C1 segment of cervical spinal cord (tissue), 14 donors: Measurements from ENCODE around the gene SEZ6L.
A peak's percentile ranks its signal among the peaks of the same experiment; 100 is the strongest.

Experiments used
- DNase-seq, 14 donors: peaks; one replicate each; lab custom pipeline; 2025; lab: John Stamatoyannopoulos, UW

Gene SEZ6L

DNA sequence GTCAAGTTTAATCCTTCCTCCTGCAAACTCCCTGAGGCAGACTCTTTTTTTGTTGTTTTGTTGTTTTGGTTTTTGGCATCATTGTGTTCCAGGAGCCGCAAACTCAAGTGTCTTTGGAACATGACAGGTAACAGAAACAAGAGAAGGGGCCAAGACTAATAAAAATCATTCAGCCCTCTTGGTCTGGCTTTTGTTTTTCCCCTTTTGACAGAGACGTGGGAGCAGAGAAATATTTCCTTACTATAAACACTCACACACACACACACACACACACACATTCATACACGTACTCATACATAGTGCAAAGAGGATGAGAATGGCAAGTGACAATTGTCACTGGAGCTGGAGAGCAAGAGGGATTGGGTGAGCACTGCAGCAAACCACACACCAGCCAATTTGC lies 249.4 kb downstream of the SEZ6L start:
- no peak for DNase-seq

DNA sequence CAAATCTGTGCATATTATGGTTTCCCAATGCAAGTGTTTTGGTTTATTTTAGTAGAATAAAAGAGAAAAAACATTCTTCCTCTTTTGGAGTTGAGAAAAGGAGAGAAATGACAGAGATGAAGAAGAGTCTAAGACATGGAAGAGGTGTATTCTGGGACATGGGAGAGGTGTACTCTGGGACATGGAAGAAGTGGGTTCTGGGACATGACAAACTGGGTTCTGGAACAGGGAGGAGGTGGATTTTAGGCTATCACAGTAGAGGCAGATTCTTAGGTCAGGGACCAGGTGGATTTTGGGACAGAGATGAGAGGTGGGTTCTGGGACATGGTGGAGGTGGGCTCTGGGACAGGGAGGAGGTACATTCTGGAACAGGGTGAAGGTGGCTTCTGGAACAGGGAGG lies 257.7 kb downstream of the SEZ6L start:
- DNase-seq = no peak

DNA sequence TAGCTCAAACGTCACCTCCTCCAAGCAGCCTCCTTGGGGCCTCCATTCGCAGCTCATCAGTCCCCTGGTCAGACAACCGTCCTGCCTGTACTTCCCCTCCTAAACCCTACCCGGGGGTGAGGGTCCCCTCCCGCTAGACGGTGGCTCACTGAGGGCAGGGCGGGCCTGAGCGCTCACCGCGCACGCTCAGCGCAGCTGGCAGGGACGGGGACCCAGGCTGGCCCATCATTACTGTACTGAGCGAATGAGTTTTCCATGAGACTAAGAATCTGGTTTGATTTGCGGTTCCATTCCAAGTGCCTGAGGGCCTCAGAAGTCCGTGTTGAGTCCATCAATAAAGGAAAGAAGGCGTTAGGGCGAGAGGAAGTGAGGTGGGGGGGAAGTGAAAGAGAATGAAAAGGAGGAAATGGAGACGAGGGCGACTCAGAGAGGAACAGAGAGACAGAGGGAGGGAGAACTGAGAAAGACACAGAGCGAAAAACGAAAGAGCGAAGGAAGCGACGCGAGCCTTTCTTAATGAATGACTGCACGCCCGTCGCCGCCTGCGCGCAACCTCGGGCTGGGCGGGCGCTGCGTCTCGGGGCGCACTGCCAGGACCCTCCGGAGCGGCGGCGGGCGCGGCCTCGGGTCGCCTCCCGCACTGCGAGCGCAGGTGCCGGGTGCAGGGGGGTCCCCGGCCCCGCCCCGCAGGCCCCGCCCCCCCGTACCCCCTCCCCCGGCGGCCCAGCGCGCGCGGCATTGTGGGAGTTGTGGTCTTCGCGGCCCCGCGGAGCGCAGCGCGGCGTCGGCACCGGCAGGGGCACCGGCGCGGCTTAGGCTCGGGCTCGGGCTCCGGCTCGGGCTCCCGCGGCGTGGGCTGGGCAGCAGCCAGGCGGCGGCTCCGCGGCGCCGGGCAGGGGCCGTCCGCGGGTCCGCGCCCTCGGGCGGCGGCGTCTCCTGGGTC lies 259.5 kb downstream of the SEZ6L start, which contains the start of gene ASPHD2:
Gene ASPHD2 (plus strand): TSS at position 746 of the 943 bp plus-strand sequence. CDS start 4,356 bp downstream, outside the sequence.
- peak in 12 of 14 donors; percentile 20 to 79 (median 42) for DNase-seq

DNA sequence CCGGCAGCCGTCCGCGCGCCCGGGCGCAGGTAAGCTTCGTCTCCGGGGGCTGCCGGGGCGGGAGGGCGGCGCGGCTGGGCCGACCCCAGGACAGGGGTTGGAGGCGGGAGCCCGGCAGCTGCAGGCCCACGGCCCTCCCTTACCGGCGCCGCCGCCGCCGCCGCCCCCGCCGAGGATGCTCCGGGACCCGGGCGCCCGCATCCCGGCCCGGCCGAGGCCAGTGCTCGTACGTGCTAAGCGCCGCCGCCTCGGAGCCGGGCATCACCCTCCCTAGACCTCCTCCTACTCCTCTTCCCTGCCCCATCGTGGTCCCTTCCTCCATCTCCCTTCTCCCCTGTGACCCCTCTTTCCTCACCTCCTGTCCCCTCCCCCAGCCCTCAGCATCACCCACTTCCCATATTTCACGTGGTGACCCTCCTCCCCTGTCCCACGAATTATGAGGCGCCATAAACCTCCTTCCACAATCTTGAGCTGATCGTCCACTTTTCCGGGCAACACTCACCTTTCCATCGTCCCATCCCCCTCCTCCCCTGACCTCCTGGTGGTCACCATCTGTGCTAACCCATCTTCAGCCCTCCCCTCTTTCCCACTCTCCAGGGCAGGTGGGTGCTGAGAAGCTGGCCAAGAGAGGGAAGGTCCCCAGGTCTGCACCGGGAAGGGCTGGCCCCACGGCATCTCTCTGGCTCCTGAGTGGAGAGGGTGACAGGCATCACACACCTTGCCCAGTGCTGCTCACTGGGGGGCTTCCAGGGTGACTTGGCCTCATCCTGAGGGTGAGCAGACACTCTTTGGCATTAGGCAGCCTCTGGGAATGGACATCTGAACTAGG lies 260.4 kb downstream of the SEZ6L start:
- no peak for DNase-seq

DNA sequence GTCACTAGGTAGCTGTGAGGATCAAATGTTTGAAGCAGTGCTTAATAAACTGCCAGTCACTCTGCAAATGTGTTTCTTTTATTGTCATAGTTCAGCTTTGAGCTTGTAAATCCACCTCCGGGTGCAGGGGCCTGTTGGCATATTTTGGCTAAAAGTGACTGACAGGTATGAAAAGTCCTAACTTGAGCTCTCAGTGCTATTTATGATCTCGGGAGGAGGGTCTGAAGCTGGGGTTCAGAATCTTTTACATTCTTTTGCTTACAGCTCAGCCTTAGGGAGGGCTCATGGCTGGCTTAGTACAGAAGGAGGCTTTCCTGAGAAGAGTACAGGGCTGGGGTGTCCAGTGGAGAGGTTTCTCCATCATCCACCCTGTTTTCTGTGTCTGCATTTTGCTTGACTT lies 261.3 kb downstream of the SEZ6L start:
- DNase-seq = no peak

- DNase-seq = no peak
These were observed 262.2 kb downstream of the SEZ6L start for GRCh38 chr22:26431261-26431995.

DNA sequence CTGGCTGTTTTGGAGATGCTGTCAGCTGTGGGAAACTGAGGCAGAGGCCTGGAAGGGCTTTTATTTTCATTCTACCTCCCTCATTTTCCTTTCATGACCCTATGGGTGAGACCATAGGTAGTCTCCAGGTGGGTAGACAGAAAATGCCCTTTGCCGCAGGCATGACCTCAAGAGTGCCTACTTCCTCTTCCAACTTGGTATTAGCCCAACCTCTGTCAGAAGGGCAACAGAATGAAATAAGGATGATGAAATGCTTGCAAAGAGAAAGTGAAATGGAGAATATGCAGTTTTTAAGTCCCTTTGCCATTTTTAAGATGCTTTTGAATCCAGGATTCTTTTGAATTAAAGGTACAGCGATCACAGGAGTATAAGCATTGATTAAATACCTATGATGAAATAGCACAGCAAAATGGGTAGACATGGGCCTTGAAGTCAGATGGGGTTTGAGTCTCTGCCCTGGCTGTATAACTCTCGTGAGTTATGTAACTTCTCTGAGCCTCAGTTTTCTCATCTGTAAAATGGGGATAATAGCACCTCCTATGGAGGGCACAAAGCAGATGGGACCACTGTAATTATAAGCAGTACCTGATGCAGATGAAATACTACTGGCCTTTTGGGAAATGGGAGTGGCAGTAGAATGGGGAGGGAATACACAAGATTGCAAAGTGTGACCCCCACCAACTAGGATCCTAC lies 263.5 kb downstream of the SEZ6L start:
- no peak for DNase-seq
